GM18498 (cell line): ENCODE data around the gene FOXK1.

Experiments
- ATAC-seq: cut with Tn5 transposase; IDR thresholded peaks from one replicate; pipeline ENCODE4 v1.9.1; 2021; ENCODE audit warnings: mild to moderate bottlenecking, moderate library complexity; ENCODE audit not compliant: unreplicated experiment

The FOXK1 gene

DNA sequence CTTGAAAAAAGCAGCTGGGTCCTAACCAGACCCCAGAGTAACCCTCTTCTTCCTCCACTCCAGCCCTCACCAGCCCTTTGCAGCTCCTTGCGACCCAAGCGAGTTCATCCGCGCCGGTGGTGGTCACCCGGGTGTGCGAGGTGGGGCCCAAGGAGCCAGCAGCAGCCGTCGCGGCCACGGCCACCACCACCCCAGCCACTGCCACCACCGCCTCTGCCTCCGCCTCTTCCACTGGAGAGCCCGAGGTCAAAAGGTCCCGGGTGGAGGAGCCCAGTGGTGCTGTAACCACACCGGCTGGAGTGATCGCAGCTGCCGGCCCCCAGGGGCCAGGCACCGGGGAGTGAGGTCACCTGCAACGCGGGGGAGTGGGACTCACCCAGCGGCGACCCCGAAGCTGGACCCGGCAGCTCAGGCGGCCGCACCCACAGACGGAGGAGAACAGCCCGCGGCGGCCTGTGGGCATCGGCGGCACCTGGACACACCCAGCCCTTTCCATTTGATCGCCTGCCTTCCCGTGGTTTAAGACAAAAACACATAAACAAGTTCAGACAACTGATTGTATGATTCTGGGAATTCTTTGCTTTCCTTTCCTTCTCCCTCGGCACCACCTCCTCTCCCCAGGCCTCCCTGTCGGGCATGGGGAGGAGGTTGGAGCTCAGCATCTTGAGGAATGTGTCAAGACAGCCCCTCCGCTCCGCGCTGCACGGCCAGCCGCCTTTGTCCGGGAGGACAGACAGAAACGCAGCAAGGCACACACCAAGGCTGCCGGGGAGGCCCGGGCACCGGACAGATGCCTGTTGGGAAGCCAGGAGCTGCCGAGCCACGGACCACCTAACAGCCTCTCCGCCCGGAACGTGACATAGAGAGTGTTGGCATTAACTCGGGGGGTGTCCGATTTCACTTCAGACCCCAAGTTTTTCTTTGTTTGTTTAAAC is 80.3 kb downstream of the FOXK1 start:
- no peak for ATAC-seq

DNA sequence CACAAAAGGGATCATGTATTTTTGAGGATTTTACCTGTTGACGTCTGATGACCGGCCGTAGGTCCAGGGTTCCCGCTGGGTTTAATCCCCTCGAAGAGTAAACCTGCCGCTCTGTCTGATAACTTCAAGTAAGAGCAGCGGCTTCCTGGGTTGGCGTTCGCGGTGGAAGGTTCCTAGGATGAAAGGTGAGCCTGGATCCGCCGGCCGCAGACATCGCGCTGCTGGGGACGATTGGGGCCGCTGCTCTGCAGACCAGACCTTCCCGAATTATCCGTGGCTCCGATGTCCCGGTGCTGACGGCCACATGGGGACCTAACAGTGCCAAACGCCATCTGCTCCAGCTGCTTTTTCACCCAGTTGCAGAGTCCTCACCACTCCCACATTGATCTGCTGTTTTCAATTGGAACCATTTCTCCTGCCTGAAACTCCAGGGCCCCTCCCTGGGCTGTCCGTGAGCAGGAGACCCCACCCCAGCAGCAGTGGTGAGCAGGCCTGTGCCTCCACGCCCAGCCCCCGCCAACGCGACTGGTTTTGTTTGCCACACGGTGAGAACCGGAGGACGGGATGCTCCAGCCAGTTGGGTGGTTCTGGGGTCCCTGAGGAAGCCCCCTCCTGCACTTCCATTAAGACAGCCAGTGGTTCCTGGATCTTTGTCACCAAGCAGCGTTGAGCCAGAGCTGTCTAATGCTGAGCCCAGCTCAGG is 81.1 kb downstream of the FOXK1 start:
- no peak for ATAC-seq

DNA sequence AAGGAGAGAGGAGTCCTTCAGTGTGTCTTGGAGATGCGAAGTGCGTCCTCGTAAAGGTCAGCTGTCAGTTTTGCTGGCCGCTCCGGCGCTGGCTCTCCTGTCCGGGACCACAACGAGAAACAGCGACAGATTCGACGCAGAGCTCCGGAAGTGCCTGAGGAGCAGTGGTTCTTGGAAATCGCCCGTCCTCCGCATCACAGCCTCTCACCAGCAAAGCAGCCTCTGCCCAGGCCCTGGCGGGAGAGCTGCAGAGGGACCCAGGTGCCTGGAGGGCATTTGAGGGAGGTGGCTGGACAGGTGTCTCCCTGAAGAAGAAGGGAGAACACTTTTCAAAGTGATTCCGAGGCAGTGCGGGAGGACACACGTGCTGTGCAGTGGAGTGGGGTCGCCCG is 81.7 kb downstream of the FOXK1 start:
- ATAC-seq: no peak

DNA sequence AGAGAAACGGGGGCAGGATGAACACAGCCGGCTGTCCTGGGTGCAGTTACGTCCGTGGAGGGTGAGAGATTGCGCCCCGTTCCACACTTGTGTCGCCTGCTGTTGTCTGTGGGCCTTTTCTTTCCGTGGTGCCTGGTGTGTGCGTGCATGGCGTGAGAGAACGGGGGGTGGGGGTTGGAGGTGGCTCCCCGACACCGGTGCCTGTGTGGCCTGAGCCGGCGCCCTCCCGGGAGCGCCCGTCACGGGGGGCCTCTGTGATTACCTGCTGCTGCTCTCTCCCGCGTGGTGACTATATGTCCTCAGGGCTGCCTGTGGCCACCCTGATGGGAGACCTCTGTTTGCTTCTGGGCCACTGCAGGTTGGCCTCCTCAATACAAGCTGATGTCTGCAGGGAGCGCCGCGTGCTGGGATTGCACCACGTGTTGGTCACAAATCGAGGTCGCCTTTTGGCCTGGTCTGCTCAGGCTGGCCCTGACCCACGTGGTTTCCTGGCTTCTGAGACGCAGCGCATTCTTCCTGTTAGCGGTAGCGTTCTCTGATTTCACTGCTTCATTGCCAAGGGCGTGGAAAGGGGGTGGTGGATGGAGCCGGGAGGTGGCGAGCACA is 82.4 kb downstream of the FOXK1 start:
- ATAC-seq: no peak

DNA sequence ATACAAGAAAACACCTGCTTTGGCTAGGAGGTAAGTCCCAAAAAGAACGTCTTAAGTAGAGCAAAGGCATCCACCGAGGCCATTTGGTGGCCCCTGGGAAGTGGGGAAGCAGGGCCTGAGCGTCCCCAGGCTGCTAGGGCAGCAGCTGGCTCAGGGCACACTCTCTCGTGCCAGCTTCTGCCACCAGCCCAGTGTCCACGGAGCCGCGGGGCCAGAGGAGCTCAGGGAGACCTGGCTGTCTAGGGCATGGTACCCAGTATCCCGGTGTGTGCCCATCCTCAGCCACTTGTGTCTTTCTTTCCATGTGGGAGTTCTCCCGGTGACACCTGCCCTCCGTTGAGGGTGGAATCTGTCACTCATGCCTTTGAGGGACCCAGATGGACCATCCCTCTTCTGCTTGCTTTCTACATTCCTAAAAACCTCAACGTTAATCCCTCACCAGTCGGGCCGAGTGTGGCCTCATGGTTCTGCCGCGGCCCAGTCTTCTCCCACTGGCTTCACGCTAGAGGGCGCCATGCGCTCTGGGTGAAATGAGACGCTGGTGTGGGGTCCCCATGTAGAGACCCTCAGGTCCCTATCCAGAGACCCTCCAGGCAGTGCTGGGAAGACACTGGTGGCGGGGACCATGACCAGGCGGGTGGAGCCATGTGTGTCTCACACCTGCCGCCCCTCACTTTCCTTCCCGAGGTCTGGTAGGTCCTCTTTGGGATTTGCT is 83.8 kb downstream of the FOXK1 start:
- ATAC-seq: no peak

DNA sequence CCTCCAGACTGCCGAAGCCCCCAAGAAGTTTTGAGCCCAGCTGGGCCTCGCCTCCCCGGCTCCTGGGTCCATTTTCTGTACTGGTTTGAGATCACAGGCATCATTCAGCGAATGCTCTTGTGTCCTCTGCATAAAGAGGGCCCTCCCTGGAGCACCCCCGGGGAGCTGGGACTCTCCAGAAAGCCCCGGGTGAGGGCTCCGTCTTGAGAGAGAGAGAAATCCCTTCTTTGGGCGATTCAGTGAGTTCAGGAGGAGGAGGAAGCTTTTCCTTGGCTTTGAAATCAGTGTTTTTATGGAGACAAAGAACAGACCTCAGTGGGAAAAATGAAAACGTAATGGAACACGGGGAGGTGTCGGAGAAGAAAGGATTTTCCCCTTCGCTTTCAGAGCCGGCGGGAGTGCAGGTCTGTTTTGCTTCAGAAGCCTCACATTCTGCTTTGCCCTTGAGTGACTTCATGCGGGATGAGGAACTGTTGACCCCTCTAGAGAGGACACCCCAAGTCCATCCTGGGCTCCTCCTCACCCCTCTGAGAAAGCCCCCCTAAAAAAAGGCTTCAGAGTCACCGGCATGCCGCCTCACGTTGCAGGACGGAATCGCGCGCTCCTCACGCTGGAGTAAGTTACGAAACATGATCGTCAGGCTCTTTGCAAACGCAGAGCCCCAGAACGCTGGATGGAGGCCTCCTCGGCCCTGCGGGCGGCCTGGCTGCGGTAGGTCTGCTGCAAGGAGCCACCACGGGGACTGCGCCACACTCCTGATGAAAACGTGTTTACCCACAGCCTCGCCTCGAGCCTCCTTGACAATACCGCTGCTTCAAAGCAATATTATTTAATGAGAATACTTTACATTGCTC is 84.8 kb downstream of the FOXK1 start:
- no peak for ATAC-seq

DNA sequence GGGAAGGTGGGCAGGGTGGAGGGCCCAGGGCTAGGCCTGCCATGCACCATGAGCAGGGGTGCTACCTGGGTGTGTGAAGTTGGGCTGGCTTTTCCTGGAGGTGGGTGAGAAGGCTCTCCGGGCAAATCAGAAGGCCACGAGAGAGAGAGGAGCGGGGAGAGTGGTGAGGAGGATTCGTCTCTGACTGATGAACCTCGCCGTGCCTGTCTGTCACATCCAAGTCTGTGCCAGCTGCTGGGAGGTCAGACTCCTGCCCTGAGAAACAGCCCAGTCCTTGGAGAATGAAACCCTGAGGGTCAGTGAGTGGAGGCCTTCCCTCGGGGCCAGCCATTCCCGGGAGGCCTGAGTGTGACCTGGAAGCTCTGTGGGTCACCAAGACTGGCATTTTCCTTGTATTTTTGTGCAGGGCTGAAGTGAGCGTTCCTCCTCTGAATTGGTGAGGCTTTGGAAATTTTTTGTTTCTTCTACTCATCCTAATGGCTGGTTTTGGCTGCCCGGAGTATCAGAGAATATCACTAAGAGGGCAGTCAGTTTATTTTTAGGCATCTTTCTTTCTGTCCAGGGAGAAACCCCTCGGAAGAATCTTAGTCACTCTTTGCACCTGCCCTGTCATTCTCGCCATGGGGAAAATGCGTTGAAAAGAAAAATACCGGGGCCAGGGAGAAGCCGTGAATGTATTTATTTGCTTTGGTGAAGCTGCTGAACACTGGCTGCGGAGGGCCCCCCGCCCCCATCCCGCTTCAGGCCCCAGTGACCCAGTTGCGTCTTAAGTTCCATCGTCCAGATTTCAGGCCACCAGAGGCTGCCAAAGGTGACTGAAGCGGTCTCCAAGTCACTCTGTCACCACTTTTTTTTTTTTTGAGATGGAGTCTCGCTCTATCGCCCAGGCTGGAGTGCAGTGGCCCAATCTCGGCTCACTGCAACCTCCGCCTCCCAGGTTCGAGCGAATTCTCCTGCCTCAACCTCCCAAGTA is 86.8 kb downstream of the FOXK1 start:
- ATAC-seq: no peak

DNA sequence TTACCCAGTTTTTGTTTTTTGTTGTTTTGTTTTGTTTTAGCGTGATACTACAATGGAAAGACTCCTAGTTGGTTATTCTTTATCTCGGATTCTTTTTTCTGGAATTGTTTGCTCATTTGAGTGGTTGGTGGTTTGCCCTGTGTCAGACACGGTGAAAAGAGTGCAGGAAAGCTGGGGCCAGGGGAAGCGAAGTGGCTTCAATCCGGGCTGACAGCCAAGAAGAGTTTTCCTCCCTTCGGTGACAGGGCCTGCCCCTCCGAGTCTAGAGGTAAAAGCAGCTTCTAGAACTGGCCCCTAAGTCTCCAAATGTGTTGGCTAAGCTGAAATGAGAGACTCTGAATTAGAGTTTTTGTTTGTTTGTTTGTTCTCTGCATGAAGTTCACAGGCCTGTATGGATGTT is 87.7 kb downstream of the FOXK1 start:
- ATAC-seq: no peak

DNA sequence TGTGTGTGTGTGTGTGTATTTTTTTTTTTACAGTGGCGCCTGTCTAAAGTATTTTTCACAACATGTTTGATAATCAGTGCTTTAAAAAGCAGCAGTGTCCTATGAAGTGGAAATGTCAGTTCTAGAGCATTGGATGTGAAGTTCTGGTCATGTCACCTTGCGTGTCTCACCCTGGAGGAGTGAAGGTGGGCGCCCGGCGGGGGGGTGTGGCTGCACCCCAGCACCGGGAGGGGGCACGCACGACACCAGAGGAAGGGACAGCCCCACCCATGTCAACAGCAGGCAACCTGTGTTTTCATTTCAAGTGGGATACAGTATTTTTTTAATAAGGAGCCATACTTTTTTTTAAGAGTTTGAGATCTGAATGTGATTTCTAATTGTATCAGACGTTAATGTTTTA is 88.8 kb downstream of the FOXK1 start:
- no peak for ATAC-seq

DNA sequence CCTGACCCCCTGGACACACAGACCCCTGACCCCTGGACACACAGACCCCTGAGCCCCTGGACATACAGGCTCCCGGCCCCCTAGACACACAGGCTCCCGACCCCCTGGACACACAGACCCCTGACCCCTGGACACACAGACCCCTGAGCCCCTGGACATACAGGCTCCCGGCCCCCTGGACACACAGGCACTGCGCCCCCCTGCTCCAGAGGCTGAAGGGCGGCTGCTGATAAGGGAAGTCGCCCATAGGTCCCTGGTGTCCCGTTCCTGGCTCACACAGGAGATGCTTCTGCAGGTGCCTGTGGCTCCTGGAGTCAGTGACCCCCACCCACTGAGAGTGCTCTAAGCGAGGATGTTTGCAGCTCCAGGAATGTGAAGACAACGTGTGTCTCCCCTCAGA is 89.6 kb downstream of the FOXK1 start:
- ATAC-seq: no peak

DNA sequence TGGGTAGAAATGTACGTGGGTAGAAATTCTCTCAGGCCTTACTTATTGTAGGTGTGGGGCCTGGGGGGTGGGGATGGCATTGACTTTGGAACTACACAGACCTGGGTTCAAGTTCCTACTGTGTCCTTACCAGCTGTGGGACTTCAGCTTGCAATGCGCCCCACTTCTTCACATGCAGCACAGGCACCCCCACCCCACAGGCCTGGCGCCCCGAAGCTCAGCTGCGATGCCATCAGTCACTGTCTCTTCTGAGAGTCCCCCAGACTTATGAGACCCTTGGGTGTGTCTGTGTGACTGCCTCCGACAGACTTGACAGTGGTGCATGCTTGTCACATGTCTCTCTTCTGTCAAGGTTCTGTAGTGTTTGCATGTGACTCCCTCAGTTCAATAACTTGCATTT is 90.2 kb downstream of the FOXK1 start:
- ATAC-seq: no peak

DNA sequence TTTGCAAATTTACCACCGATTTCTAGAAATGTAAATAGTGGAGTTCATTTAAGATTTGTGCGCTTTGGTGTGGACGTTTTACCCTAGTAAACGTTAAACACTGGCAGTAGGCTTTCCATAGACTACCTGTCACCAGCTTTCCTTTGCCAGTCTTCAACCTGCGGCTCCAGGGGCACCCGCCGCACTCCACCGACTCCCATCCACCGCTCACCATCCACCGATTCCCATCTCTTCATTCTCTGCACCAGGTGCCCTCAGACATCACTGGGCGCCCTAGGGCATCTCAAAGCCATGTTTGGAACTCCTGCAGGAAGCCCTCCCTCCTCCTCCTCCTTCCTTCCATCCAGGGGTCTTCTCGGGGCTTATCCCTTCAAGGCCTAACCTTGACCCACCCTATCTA is 91.9 kb downstream of the FOXK1 start:
- ATAC-seq: no peak

DNA sequence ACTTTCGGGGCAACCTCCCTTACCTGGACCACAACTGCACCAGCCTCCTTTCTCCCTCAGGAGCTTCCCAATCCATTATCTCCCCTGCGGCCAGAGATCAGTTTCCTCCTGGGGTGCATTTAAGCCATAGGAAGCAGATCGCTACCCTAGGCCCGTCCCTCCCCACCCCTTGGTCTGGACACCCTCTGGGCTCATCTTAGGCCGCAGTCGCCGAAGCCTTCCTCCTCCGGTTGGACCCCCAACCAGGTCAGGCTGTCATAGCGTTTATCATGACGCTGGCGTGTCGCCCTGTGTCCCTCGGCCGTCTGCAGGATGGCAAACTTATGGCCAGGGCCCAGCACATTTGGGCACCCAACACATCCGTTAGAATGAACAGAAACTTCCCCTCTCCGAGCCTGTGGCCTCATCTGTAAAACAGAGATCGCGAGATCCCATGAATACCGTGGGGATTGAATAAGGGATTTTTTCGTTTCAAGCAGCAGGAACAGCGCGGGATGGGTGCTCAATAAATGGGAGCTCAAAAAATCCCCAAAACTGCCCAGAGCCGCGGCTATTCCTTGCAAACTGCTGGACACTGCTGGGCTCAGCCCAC is 92.7 kb downstream of the FOXK1 start:
- ATAC-seq: peak; percentile 33

DNA sequence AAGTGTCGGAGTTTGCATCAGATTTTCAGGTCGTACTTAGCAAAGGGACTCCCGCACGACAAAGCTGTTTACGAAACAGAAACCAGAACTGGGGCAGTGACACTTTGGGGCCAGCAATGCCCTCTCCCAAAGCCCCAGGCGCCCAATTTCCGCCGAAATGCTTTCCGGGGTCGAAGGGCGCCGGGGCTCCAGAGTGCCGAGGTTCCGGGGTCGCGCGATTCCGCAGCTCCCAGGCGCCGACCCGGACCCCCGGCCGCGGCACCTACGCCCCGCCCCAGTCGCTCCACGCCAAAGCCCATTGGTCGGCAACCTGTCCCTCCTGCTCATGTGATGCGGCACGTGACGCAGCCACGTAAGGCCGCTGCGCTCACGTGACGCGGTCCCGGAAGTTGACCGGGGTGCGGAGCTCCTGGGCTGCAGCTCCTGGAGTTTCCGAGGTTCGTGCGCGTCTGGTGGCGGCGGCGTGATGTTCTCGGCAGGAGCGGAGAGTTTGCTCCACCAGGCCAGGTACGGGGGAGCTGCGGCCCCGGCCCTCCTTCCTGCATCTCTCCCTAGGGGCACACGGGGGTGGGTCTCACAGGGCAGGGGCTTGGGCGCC is 93.3 kb downstream of the FOXK1 start, which contains the start of gene AP5Z1:
Gene AP5Z1, plus strand, starts transcription at position 374 of the 598 bp plus-strand sequence. Its CDS starts 93 bp downstream, at position 467.
- ATAC-seq: peak; percentile 91

DNA sequence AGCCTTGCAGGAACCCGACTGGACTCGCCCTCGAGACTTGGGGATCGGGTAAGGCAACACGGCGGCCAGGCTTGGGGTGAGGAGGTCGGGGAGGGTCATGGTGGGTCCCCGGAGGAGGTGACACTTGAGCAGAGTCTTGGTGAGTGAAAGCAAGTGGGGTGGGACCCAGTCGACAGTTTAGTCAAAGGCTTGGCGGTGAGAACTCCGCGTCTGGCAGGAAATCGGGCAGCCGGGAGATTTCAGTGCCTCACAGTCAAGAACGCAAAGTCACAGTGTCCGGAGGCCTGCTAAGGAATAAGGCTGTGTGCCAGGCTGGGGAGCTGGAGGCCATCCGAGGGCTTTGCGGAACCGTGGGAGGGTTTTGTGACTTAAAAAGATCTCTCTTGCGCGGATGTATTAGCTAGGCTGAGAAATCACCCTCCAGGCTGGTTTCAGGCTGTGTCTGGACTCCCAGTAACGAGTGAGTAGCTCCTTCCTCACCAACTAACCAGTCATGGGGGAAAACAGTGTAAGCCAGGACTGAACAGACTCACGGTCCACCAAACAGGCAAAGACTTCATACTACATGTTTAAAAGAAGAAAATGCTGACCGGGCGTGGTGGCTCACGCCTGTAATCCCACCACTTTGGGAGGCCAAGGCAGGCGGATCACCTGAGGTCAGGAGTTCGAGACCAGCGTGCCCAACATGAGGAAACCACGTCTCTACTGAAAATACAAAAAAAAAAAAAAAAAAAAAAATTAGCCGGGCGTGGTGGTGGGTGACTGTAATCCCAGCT is 93.9 kb downstream of the FOXK1 start:
- no peak for ATAC-seq

DNA sequence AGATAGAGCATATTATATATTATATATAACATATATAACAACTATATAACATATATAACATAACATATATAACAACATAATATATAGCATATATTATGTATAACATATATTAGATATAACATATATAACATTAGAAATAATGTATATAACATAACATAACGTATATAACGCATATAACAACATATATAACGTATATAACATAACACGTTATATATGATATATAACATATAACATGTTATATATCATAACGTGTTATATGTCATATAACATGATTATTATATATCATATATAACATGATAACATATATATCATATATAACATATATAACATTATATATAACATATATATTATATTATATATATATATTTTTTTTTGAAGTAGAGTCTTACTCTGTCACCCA is 97.0 kb downstream of the FOXK1 start:
- ATAC-seq: no peak

DNA sequence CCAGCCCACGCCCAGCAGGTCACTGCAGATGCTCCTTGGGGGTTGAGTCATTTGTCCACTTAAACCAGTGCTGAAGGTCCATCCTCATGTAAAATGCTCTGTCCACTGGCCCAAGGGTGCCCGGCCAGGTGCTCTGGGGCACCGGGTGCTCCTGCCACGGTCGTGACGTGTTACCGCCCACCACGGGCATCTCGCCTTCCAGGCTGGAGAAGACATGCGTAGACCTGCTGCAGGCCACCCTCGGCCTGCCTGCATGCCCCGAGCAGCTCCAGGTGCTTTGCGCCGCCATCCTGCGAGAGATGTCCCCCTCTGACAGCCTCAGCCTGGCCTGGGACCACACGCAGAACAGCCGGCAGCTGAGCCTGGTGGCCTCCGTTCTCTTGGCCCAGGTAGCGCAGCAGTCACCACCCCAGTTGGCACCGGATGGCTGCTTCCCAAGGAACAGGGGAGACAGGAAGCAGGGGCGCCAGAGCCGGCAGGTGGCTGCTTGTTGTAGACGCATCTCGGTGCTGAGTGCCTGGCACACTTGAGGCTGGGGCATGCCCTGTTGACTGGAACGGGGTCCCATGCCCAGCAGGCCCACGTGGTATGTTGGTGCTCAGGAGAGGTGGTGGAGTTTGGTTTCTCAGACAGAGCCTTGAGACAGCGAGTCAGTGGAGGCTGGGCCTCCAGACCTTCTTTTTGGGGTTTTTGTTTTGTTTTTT is 99.4 kb downstream of the FOXK1 start:
- no peak for ATAC-seq
